Hepatocyte (in vitro differentiated cells): ENCODE data around the gene NOS1AP.

Experiments
- CTCF ChIP-seq: fragments of 200-600 bp; sonication (generic); IDR thresholded peaks from 2 replicates; pipeline ENCODE4 v1.5.1; 2016; ENCODE audit warnings: antibody characterized with exemption, mild to moderate bottlenecking; ENCODE audit not compliant: poor library complexity
- EZH2 ChIP-seq: fragments of 200-600 bp; sonication (generic); IDR thresholded peaks from 2 replicates; pipeline ENCODE4 v1.6.1; 2016; ENCODE audit warnings: antibody characterized with exemption, mild to moderate bottlenecking, borderline replicate concordance
- EZH2phosphoT487 ChIP-seq: fragments of 200-600 bp; sonication (generic); IDR thresholded peaks from one replicate; pipeline ENCODE4 v1.6.1; 2018; ENCODE audit warnings: antibody characterized with exemption, mild to moderate bottlenecking, low read depth, moderate library complexity; ENCODE audit not compliant: unreplicated experiment, severe bottlenecking

- no peak for TF ChIP-seq CTCF
- TF ChIP-seq EZH2phosphoT487, result no peak
- TF ChIP-seq EZH2, result no peak
Measured at GRCh38 chr1:162353702-162354101, 284.2 kb downstream of the NOS1AP start.
